Calu3 (cell line): ENCODE measurements around the gene RHEBL1. TPM values are rescaled to one million over a fixed set of nuclear protein-coding genes. Genes with fewer than 3 reads are reported as not detected.

Source experiments
- BruUV-seq: library from RNA; stranded (reverse); fragments of 400-500 nt; replicated peaks from 2 replicates; lab custom pipeline; 2021; lab: Mats Ljungman, UMichigan
- CTCF ChIA-PET: fragments of 300-600 bp; sonication (Branson Sonifier 250); formaldehyde crosslinking; loops from one replicate; lab custom pipeline; 2022; ENCODE audit warnings: antibody characterized with exemption; lab: Charles Lee
- DNase-seq: peaks from one replicate; pipeline ENCODE4 v3.0.0; 2022
- H3K27ac Mint-ChIP-seq: one replicate; pipeline ENCODE4 v1.8.0; 2022; ENCODE audit warnings: mixed read lengths; ENCODE audit not compliant: unreplicated experiment
- H3K27me3 Mint-ChIP-seq: one replicate; pipeline ENCODE4 v1.8.0; 2022; ENCODE audit warnings: mixed read lengths; ENCODE audit not compliant: unreplicated experiment
- H3K36me3 Mint-ChIP-seq: one replicate; pipeline ENCODE4 v1.8.0; 2022; ENCODE audit warnings: mild to moderate bottlenecking, moderate library complexity, mixed read lengths; ENCODE audit not compliant: insufficient read depth, unreplicated experiment
- H3K4me1 Mint-ChIP-seq: one replicate; pipeline ENCODE4 v1.8.0; 2022; ENCODE audit warnings: mild to moderate bottlenecking, low read depth, mixed read lengths; ENCODE audit not compliant: unreplicated experiment
- H3K4me3 Mint-ChIP-seq: one replicate; pipeline ENCODE4 v1.8.0; 2022; ENCODE audit warnings: mild to moderate bottlenecking, low read depth, moderate library complexity, mixed read lengths; ENCODE audit not compliant: unreplicated experiment
- H3K9me3 Mint-ChIP-seq: one replicate; pipeline ENCODE4 v1.8.0; 2022; ENCODE audit warnings: low read depth, mixed read lengths; ENCODE audit not compliant: unreplicated experiment
- intact Hi-C: fragments of 100-400 bp; cut with micrococcal nuclease; formaldehyde crosslinking; loops from one replicate; pipeline ENCODE4 v1.10.0; 2022; ENCODE audit not compliant: unreplicated experiment
- total RNA-seq: library from RNA; stranded (reverse); gene quantifications from 2 replicates; pipeline ENCODE4 v1.2.3, GENCODE V29; 2022
- TF ChIP-seq, protein P1 (sequence below): fragments of 200-600 bp; IDR thresholded peaks from one replicate; pipeline ENCODE4 v1.8.0; 2022; ENCODE audit warnings: antibody characterized with exemption; ENCODE audit not compliant: unreplicated experiment

The RHEBL1 gene
- total RNA-seq, 1 experiment from 2014 or later, result 2.0 TPM

DNA sequence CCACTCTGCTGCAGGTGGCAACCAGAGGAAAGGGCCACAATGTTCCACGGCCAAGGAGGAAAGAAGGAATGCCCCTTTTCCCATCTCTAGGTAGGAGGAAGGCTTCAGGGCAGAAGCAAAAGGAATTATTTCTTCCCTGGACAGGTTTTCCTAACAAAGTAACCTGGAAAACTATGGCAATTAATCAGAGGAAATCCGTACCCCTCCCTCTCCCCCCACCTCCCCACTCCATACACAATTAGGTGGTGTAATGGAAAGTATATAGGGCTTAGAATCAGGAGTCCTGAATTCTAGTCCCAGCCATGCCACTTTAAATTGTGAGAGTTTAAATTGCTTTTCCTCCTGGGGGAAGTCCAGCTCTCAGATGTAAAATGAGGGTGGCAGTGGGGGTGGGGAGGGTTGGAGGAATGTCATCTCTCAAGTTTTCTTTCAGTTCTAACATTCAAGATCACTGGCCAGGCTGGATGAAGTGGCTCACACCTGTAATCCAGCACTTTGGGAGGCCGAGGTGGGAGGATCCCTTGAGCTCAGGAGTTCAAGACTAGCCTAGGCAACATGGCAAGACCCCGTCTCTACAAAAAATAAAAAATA, 23.1 kb upstream of the RHEBL1 start:
- Mint-ChIP-seq H3K4me1 (peaks cover 9% of the 10 kb centered on the region), H3K27me3 (peaks cover 65% of the 10 kb centered on the region), H3K36me3 (peaks cover 10% of the 10 kb centered on the region), H3K9me3 (no peaks in the 10 kb centered on the region), H3K27ac (no peak overlapping the region), H3K4me3 (no peak overlapping the region)
- intact Hi-C loops, result no loop called here
- TF ChIP-seq, protein P1, sequence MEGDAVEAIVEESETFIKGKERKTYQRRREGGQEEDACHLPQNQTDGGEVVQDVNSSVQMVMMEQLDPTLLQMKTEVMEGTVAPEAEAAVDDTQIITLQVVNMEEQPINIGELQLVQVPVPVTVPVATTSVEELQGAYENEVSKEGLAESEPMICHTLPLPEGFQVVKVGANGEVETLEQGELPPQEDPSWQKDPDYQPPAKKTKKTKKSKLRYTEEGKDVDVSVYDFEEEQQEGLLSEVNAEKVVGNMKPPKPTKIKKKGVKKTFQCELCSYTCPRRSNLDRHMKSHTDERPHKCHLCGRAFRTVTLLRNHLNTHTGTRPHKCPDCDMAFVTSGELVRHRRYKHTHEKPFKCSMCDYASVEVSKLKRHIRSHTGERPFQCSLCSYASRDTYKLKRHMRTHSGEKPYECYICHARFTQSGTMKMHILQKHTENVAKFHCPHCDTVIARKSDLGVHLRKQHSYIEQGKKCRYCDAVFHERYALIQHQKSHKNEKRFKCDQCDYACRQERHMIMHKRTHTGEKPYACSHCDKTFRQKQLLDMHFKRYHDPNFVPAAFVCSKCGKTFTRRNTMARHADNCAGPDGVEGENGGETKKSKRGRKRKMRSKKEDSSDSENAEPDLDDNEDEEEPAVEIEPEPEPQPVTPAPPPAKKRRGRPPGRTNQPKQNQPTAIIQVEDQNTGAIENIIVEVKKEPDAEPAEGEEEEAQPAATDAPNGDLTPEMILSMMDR, result no peak
- BruUV-seq, result no TSS peak
- no peak for DNase-seq
- CTCF ChIA-PET, result interaction anchor here (0.9 to 1.9 kb wide), 4 partner anchors 8 to 17 kb away, joined by 3 to 8 read pairs (median 4); partner anchors contain the start of gene LMBR1L

GRCh38 chr12:49092086-49092815, 22.5 kb upstream of the RHEBL1 start:
- CTCF ChIA-PET, result interaction anchor here (0.8 to 1.8 kb wide), 4 partner anchors 8 to 95 kb away, joined by 3 to 5 read pairs (median 3); partner anchors contain the start of gene LMBR1L
- no TSS peak for BruUV-seq
- Mint-ChIP-seq H3K27me3 (peaks cover 65% of the 10 kb centered on the region), H3K9me3 (no peaks in the 10 kb centered on the region), H3K4me3 (peak overlapping the region; percentile 30), H3K27ac (no peak overlapping the region), H3K4me1 (peaks cover 9% of the 10 kb centered on the region), H3K36me3 (peaks cover 10% of the 10 kb centered on the region)
- TF ChIP-seq, protein P1, result peak; percentile 34
- DNase-seq, result peak; percentile 46
- intact Hi-C loops, result no loop called here

DNA sequence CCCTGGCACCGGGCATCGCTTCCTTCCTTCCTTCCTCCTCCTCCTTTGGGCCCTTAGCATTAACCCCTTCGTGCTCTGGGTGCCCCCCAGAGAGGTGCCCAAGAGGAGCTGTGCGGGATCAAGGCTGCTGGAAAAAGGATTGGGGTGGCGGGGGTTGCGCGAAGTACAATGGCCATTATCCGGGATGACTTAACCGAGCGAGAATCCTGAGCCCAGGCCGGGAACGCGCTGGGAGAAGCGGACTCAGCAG, 22.0 kb upstream of the RHEBL1 start:
- Mint-ChIP-seq H3K27me3 (peaks cover 65% of the 10 kb centered on the region), H3K36me3 (peaks cover 10% of the 10 kb centered on the region), H3K4me1 (peaks cover 9% of the 10 kb centered on the region), H3K27ac (no peak overlapping the region), H3K9me3 (no peaks in the 10 kb centered on the region), H3K4me3 (peak overlapping the region; percentile 30)
- intact Hi-C loops, result no loop called here
- BruUV-seq, result no TSS peak
- TF ChIP-seq, protein P1, result no peak
- no peak for DNase-seq
- CTCF ChIA-PET, result interaction anchor here (0.8 to 1.8 kb wide), 4 partner anchors 9 to 95 kb away, joined by 3 to 5 read pairs (median 3); partner anchors contain the start of gene LMBR1L

DNA sequence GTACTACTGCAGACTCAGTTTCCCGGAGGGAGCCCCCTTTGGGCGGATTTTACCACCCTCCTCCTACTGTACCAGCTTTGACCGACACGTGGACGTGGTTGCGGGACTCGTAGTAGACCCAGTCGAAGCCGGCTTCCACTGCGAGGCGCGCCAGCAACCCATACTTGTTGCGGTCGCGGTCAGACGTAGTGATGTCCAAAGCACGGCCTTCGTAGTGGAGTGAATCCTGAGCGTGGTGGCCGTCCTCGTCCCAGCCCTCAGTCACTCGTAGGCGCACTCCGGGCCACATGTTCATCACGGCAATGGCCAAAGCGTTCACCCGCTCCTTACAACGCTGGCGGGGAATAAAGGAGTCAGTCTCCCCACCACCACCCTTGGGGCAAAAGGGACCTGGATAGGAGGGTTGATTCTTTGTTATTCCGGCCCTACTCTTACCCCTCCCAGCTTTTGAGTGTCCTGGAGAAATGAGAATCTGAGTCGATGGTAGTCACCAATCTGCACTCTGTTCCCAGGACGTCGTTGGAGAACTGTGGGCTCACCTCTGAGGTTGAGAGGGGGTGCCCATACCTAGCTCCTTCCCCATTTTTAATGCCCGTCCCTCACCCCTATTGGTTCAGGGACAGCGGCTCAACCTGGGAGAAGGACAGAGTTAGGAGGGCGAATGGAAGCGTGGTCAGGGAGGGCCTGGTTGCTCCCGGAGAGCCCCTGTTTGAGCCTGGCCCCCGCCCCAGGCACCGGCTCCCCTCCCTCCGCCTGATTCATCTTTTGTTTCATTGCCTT, 21.5 kb upstream of the RHEBL1 start:
- peaks cover 10% of the 10 kb centered on the region for H3K36me3 Mint-ChIP-seq
- BruUV-seq, result no TSS peak
- no peak overlapping the region for H3K4me3 Mint-ChIP-seq
- peaks cover 65% of the 10 kb centered on the region for H3K27me3 Mint-ChIP-seq
- CTCF ChIA-PET, result interaction anchor here (0.7 to 1.8 kb wide), 4 partner anchors 9 to 712 kb away, joined by 3 to 5 read pairs (median 3); no protein-coding TSS in a partner anchor
- intact Hi-C loops, result no loop called here
- no peak overlapping the region for H3K27ac Mint-ChIP-seq
- H3K9me3 Mint-ChIP-seq, result no peaks in the 10 kb centered on the region
- peaks cover 9% of the 10 kb centered on the region for H3K4me1 Mint-ChIP-seq
- no peak for DNase-seq
- TF ChIP-seq, protein P1, result no peak
